HG03039 (cell line): ENCODE results near the gene FN1.
"Not testable (repeated sequence)": the region's sequence is repeated elsewhere in the genome, so short reads cannot be mapped to it uniquely, and the experiment has no call there.

ENCODE experiments used
- ATAC-seq: cut with Tn5 transposase; IDR thresholded peaks from one replicate; pipeline ENCODE4 v1.9.1; 2021; ENCODE audit warnings: mild to moderate bottlenecking, moderate library complexity; ENCODE audit not compliant: unreplicated experiment

FN1 gene

GRCh38 chr2:215423928-215424540 lies 11.8 kb downstream of the FN1 start:
- no peak for ATAC-seq

- no peak for ATAC-seq
Observed at GRCh38 chr2:215423234-215423633, 12.6 kb downstream of the FN1 start.

GRCh38 chr2:215422676-215423075 lies 13.2 kb downstream of the FN1 start:
- ATAC-seq = no peak

- no peak for ATAC-seq
Observed at GRCh38 chr2:215421859-215422461, 13.9 kb downstream of the FN1 start.

- ATAC-seq = no peak
Observed at GRCh38 chr2:215420471-215420935, 15.4 kb downstream of the FN1 start.

DNA sequence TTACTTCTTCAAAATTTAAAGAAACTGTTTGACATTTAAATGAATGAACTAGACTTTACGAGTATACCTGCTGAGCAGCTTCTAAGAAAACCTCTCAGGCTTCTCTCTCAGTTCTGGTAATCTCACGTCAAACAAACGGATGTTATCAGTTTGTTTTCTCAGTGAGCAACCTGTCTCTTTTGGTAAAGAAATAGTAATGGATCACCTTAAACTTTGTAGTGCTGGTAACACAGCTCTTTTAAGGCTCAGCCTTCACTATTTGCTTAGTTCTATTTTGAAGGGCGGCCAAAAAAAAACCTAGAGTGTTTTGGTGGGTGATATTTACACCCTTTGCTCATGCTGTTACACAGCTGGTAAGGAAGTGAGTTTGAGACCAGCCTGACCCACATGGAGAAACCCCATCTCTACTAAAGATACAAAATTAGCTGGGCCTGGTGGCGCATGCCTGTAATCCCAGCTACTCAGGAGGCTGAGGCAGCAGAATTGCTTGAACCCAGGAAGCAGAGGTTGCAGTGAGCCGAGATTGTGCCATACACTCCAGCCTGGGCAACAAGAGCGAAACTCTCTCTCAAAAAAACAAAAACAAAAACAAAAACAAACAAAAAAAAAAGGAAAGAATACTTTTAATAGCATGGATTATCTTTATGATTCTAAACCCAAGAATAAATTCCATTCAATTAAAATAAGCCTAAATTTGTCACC lies 15.9 kb downstream of the FN1 start:
- ATAC-seq = no peak

DNA sequence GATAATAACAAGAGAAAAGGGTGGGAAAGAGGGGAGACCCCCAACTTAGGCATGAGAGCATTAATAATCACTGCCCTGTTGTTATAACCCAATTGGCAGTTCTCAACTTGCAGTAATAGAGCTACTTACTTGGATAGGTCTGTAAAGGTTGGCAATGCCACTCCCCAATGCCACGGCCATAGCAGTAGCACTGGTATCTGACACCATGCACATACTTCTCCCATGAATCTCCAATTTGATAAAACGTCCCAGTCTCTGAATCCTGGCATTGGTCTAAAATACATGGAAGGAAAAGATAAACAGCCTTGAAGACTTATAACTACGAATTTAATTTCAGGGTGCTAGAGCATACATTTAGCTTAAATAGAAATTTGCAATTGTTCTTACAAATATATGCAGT lies 16.8 kb downstream of the FN1 start:
- ATAC-seq = no peak

- no peak for ATAC-seq
Observed at GRCh38 chr2:215418064-215418963, 17.6 kb downstream of the FN1 start.

- no peak for ATAC-seq
Observed at GRCh38 chr2:215417400-215417951, 18.4 kb downstream of the FN1 start.

GRCh38 chr2:215416656-215417055 lies 19.2 kb downstream of the FN1 start:
- no peak for ATAC-seq

DNA sequence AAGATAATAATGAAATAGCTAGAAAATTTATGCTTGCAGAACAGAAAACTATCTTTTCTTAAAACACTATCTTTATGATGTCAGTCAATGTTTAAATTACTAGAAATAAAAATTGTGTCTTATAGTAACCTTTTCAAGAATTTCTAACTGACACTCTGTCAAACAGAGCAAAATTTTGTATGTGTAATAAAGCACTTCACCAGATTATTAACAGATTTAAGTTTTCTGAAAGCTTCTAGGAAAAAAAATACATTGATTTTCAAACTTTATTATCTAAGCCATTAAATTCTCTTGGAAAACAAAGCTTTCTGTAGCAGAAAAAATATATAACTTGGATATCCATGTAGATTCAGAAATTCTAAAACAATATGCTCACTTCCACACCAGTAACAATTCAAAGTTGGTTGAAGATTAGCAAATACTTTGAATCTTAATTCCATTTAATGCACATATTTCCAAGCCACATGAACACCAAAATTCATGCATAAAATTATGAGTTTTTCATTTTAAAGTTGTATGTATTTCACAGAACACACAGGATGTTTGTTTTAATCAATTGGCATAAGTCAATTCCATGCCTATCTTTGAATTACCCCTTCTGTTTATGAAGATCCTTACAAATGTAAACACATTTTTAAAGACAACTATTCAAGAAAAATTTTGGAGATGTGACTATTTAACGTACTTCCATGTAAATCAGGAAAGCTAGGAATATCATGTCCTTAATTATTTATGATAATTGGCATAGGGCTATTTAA lies 19.9 kb downstream of the FN1 start:
- ATAC-seq = no peak

DNA sequence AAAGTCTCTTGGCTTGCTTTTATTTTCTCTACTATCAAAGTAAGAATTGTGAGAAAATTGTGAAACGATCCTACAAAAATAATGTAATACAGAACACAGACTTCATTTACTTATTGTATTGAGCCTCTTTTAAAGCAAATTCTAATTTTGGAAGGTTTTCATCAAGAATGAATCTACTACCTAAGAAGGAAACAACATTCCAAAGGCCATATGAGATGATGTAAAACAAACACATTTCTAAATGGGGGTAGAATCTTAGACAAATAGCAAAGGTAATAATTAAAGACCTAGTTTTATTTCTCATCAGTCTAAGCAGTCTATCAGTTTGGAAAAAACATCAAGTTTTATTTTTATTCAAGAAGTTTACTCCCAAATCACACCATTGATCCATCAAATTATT lies 20.6 kb downstream of the FN1 start:
- no peak for ATAC-seq

GRCh38 chr2:215414674-215415073 lies 21.2 kb downstream of the FN1 start:
- no peak for ATAC-seq

- ATAC-seq = no peak
Observed at GRCh38 chr2:215413974-215414373, 21.9 kb downstream of the FN1 start.

DNA sequence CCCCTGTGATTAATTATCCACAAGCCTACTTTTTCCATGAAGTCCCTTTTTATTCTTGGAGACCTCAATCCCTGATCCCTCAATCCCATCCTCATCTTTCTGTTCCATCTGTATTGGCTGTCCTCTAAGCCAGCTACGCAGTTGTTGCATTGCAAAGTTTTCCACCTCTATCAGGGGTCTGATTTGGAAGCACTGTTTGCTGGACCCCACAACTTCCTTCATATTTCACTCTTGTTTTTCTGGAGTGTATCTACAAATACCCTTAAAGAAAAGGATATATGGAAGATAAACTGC lies 22.4 kb downstream of the FN1 start:
- no peak for ATAC-seq

DNA sequence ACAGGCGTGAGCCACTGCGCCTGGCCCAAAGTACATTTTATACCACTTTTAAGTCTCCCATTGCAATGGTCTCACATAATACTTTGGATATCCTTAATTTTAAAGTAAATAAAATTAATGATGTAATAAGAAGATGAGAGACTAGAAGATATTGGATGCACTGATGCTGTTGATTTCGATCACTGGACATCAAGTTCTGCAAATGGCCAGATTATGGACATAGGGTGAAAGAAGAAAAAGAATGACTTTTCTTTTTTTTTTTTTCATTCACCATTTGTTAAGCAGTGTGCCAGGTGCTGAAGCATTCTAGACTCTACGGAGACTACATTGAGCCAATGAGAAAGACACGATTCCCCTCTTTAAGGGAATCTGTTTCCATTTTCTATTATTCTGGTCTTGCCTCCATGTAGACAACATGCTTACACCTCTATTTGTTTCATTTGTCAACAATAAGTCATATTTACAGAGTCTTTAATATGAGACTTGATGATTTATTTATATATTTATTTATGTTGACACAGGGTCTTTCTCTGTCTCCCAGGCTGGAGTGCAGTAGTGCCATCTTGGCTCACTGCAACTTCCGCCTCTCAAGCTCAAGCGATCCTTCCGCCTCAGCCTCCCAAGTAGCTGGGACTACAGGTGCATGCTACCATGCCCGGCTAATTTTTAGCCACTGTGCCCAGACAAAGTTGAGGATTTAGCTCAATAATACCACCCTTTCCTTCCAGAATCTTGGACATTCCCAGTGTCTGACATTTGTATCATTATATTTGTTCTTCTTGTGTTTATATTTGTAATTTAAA lies 23.7 kb downstream of the FN1 start:
- ATAC-seq = no peak

GRCh38 chr2:215410932-215411285 lies 25.0 kb downstream of the FN1 start:
- ATAC-seq = no peak

DNA sequence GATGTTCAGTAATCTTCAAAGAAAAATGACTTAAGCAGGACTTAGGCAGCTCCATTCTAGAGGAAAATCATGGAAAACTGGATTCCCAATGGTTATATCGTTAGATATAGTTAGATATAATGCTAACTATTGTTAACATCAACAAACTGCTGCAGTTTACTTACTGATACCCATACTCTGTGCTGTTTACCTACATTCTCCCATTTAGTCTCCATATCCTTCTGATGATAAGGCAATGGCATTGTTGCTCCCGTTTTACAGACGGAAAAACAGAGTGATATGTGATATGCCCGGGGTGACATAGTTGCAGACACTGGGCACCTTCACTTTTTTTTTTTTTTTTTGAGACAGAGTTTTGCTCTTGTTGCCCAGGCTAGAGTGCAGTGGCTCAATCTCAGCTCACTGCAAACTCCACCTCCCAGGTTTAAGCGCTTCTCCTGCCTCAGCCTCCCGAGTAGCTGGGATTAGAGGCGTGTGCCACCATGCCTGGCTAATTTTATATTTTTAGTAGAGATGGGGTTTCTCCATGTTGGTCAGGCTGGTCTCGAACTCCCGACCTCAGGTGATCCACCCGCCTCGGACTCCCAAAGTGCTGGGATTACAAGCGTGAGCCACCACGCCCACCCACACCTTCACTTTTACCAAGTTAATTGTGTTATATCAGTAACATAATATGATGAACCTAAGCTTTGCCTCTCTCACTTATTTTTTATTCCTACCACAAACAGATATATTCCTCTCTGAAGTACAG lies 25.5 kb downstream of the FN1 start:
- not testable (repeated sequence) for ATAC-seq
